ENCODE data around the gene SERGEF.

- no peak for TF ChIP-seq CTCF (conservative IDR thresholded peaks at IDR 0.05 in 1 of 2, IDR thresholded peaks at IDR 0.05 in 1 of 2; ENCODE audit: extremely low read depth in 1 of 2, insufficient read depth in 1 of 2, low read depth in 1 of 2, low read length in 2 of 2)
- TF ChIP-seq EZH2 (IDR thresholded peaks at IDR 0.05; ENCODE audit: borderline replicate concordance, low read length) = no peak
Measured at GRCh38 chr11:17883057-17883456, 129.8 kb downstream of the SERGEF start.

Measured in mammary epithelial cell (primary cell).